HG03135 (cell line): Measurements from ENCODE around the gene STYK1.

Source experiments
- ATAC-seq: cut with Tn5 transposase; IDR thresholded peaks from one replicate; pipeline ENCODE4 v1.9.1; 2021; ENCODE audit warnings: mild to moderate bottlenecking, moderate library complexity; ENCODE audit not compliant: unreplicated experiment

The STYK1 gene, protein sequence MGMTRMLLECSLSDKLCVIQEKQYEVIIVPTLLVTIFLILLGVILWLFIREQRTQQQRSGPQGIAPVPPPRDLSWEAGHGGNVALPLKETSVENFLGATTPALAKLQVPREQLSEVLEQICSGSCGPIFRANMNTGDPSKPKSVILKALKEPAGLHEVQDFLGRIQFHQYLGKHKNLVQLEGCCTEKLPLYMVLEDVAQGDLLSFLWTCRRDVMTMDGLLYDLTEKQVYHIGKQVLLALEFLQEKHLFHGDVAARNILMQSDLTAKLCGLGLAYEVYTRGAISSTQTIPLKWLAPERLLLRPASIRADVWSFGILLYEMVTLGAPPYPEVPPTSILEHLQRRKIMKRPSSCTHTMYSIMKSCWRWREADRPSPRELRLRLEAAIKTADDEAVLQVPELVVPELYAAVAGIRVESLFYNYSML

DNA sequence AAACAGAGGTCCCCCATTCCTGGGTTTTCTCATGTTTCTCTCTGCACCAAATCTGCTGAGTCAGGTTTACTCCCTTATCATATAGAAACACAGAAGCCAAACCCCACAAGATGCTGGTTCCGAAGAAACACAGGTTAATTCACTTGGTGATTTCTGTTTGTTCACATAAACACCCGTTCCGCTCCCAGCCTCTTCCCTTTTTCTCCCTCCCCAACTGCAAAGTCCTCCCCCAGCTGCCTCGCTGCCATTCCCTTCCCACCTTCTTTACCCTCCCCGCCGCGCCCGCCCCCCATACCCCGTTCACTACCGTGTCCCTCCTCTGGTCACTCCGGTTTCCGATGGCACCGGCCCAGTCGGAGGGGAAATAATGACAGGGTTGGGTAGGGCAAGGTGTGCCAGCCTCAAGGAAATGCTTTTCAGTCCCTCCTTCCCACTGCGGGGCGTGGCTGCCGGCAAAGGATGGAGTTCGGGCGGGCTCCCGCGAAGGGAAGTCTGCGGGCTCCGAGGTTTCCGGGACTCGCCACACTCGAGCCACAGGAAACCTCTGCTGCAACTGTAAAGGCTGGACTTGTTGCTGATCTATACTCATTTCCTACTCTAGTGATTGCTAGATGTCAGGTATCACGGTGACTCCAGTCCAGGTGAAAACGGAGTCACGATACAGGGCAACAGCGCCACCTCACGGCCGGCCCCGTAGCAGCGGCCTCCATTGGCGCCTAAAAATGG lies at the start of gene STYK1:
Gene STYK1, minus strand, starts transcription at position 394 of the 726 bp plus-strand sequence. CDS start 39,434 bp downstream, outside the sequence.
- ATAC-seq, result peak; percentile 72

DNA sequence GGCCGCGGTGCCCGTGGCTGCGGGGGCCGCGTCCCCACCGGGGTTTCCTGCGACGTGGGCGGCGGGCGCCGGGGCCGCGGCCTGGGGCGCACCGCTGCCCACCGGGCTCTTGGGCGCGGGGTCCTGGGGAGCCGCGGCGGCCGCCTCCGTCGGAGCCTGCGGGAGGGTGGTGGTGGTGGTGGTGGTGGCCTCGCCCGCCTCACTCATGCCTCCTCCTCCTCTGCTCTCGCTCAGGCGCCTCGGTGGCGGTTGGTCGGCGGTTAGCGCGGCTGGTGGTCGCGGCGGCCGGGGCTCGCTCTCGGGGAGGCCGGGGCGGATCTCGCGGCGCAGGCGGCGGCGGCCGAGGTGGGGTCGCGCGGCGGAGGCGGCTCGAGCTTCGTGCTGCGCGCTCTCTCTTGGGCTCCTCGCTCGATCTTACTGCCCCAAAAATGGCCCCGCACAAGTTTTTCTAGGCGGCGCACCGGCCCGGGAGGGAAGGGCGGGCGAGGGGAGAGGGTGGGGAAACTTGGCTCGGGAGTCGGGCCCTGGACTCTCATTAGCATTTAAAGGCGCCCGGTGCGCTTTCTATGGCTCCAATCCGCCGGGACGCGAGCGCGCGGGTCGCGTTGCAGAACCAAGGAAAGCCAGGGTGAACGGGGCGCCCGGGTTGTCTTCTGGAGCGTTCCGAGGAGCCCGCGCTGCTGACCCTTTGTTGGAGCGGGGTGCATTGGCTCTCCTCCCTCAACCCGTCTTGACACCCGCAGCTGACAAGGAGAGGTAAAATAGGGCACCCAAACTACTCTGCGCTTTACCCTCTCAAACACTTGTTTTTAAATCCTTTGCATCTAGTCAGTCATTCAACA lies 49.3 kb upstream of the STYK1 start, which contains the start of gene YBX3:
Gene YBX3, minus strand, starts transcription at position 419 of the 842 bp plus-strand sequence. Its CDS starts 212 bp downstream, at position 207.
- ATAC-seq, result peak; percentile 35

DNA sequence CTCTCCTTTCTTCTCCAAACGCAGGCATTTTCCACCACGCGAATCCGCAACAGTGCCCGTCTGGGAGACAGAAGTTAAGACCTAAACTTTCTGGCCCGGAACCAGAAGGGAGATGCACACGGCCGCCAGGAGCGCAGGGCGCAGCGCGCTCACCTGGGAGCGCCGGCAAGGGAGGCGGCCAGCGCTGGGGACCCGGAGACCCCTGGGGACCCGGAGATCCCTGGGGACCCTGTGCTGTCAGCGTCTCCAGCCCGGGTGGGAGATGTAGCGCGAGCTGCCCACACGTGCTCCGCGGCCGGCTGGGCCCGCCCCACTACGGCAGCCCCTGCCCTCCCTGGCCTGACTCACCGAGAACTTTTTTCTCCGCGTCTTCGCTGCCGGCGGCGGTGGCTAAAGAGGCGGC lies 48.7 kb upstream of the STYK1 start:
- ATAC-seq, result peak; percentile 47

DNA sequence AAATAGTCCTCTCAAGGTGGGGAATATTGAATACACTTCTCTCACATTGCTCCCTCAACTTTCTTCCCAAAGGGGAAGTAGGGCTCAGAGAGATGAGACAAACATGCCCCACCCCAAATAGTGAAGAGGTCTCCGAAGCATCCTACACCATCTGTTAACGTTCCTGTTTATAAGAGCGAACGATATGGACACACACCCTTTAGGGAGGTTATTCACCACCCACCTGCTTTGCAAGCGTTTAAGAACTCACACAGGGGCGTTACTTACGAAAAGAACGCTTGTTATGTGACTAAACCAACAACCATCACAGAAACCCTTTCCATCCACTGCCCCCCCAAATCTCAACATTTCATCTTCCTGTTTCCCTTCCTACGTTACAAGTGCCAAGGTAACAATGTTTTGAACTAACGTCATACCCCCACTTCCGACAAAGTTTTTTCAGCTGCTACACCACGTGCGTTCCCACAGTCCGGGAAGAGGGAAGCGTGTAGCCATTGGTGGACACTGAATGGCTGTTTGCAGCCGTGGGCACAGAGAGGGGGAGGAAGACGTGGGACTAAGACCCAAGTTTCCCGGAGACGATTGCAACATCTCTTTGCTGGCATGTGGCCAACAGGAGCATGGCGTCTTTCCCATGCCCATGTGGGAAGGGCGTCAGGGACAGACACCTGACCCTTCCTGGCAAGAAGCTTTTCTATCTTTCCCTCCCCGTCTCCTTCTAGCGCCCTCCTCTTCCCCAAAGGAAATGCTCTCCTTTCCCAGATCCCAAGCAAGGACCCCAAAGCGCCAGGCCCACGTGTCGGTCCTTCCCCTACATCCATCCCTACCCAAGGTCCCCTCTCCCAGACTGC lies 48.0 kb upstream of the STYK1 start:
- ATAC-seq, result peak; percentile 36

DNA sequence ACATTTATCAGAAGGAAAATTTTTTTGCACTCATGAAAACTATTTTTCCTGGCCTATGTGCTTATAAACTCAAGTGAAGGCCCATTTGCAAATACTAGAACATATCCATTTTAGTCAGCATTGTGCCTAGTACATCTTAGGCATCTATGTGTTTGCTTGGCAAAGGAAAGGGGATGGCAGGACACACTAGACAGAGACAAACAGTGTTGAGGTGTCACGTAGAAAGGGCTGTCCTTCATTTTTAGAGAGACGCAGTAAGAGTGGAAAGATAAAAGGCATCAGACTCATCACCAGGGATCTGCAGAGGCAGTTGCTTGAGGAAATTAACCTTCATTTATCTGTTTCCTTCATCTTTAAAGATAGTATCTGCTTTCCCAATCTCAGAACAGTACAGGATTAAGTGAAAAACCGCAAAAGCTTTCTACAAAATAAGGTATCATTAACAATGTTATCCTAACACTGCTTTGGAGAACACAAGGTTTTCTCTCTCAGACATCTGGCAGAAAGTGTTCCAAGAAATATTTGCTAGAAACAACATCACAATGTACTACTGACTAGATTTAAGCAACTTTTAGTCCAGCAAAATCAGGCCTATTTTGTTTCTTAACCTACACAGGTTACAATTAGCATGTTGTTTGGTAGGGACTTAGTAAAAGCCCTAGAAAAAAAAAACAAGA lies 47.3 kb upstream of the STYK1 start:
- no peak for ATAC-seq

DNA sequence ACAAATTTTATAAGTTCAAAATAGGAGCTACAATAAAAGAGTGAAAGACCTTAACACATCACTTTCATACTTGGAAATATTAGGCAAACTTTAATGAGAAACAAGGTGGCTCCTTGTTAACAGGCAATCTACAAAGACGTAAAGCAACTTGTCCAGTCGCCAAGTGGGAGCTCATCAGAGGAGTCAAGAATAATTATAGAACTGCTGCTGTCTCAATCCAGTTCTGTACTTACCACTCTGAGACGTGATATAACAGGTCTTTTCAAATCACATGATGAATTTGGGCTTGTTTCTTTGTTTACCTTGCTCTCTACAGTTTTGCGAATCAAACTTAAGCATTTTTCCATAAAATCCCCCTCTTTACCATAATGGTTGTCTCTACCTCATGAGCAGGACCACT lies 45.6 kb upstream of the STYK1 start:
- no peak for ATAC-seq

DNA sequence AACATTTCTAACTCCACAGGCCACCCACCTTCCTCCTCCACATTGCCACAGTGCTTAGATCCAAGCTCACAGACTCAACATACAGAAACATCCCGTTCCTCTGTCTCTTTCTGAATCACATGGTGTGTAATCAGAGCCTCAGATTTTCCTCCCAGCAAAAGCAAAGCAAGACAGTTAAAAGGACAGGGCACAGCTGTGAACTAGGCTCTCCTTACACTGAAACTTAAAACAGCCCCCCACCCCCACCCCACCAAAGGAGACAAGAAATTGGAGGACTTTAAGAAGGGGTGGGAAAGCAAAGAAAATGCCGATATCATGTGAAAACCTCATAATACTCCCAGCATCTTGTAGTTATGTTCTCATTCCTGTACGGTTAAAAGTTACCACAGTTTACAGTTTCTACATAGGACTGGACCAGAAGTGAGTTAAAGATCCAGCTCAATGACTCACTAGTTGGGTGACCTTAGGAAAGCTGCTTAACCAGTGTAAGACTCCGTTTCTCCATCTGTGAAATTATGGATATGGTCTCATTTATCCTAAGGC lies 44.5 kb upstream of the STYK1 start:
- ATAC-seq, result no peak

DNA sequence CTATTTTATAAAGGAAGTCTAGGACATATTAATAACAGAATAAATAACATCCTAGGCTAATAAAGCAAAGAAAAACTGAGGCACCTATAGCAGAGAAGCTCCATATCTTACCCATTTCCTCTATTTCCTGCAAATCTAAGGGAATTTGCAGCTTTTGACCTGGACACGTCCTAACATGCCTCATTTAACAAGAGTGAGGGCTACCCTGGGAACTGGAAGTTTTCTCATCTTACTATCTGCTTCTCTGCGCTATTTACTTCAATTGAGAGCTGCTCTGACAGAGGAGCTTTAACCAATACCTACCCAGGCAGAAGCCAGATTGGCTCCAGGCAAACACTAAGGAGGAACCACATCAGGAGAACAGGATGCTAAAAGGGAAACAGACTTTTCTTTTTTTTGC lies 43.6 kb upstream of the STYK1 start:
- ATAC-seq, result no peak

DNA sequence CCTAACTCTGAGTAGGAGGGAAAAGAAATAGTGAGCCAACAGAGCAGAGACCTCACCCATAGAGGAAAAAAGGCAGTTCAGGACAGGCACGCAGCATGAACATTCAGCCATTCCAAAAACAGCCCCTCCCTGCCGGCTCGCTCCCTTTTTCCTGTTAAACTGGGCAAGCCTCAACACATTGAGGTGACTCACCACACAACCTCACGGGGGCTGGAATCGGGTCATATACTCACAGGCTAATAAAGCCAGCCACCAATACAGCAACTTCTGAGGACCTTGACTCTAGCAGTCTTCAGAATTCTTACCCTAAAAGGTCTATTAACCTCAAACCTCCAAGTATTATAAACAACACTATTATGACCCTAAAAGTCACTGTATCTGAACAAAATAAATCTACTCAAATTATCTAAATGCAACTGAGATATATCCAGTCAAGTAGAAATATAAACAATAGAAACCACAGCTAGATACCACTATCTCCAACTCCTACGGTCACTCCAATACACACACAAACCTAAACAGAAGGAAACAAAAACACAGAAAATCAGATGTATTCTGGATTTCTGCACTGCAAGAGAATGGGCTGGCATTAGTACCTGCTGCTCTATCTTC lies 43.0 kb upstream of the STYK1 start:
- no peak for ATAC-seq

DNA sequence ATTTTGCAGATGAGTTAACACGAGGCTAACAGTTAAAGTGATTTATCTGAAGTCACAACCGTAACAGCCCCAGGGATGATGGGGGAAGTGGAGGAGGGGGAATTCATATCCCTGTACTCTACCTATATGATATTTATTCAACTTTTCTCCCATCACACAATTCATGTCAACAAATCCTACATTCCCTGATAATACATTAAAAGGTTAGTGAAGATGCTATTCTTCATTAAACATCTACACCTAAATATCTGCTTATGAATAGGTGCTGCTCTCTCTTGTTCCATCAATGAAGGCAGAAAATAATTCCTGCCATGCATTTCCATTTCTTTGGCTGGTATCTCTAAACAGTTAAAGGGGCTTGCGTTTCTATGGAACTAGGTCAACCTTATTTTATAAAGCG lies 42.4 kb upstream of the STYK1 start:
- ATAC-seq, result no peak

DNA sequence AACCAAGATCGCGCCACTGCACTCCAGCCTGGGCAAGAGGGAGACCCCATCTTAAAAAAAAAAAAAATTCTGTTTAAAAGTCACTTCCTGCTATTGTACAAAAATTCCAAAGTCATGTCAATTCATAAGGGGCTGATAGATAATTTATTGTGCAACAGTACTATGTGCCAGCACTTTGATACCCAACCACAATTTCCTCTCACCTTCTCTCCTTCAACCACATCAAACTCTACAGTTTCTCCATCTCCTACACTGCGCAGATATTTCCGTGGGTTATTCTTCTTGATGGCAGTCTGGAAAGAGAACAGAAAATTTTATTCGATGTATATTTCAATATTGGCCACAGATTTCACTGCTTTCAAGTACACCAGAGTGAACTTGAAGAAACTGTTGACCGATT lies 41.6 kb upstream of the STYK1 start:
- no peak for ATAC-seq

DNA sequence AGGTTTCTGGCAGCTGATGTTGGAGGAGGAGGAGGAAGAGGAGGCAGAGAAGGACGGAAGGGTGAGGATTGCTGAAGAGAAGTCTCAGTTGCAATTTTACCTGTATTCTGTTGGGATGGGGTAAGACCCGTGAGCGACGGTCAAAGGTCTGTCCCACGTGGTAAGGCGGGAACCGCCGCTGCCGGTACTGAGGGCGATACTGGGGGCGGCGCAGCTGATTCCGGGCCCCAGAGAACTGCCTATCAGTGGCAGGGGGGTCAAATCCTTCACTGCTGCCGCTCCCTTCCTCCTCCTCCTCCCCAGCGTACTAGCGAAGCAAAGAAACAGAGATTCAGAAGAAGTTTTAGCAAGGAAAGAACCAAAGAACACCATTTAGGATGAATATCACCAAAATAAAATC lies 36.0 kb upstream of the STYK1 start:
- no peak for ATAC-seq

DNA sequence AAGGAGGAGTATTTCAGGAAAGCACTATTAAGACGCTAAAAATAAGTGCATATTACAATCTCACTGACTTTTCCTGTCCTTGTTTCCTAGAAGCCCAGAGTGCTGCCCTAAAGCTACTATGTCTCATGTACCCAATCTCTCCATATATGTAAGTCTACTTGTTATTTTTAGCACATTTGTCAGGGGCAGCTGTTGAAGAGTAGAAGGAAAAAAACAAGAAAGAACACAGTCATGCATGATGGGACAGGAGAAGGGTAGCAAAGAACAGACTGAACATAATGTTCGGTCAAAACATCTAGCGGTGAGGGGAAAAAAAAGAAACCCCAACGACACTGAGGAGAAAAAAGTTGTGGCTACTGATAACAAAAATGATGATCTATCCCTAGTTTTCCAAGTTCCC lies 35.0 kb upstream of the STYK1 start:
- ATAC-seq, result no peak

DNA sequence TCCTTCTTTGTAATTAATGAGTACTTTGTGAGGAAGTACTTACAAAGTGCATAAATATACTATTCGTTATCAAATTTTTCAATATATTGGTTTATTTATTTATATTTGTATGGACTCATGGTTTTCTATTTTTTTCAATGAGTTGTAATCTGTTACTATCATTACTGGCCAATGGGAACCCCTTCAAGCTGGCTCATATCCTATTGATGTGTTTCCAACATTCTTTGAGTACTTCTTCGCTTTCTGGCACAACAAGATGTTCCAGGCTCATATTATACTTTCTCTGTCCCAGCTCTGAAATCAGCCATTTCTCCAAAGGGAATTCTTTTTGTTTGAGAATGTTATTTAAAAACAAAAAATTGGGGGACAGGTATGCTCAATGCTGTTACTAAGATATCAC lies 31.8 kb upstream of the STYK1 start:
- ATAC-seq, result no peak

DNA sequence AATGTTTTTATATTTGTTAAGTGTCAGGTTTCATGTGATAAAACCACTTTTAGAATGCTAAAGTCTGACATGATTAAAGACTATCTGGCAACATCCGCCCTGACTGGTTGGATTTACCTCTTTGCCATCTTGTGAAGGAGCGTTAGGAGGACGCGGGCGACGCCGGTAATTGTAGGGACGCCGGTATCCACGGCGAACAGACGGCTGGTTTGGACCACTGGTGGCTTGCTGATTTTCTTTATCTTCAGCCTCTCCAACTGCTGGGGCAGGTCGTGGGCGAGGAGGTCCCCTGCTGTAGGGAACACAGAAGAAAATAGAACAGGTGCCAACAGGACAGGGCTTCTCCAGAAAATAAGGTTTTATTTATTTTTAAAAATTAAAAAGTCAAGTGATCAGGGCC lies 28.0 kb upstream of the STYK1 start:
- no peak for ATAC-seq

DNA sequence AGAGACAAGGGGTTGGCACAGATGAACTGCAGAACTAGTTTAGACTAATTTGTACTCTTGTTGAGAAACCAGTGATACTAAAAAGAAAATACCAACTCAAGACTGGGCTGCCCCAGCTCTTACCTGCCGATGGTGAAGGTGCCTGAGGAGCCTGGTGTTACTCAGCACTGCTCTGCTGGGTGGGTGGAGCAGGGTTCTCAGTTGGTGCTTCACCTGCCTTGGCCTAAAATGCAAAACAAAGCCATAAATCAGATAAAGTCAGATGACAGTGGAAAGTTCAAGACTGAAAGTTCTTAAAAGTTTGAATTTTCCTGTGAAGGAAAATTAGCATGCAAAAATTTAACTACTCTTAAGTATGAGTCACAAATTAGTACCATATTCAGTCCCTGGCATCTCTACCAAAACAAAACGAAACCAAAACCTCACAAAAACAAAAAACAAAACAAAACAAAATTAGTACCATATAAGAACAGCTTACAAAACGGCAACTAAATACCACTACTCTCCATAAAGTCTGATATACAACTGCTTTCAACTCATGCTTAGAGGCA lies 27.4 kb upstream of the STYK1 start:
- no peak for ATAC-seq

DNA sequence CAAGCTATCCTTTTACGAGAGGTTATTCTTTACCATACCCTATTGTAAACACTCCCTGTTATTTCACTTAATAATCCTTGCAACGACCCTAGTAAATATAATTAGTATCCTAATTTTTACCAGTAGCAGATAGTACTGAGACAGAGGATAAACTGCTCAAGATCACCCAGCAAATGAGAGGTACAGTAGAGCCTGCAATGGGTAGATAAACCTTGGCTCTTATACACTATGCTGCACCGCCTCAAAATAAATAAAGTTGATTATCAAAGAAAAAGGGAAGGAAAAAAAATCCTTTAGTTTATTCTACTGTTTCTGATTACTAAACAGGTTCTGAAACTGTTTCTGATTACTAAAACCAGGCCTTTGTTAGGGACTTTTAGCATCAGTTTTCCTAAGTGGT lies 26.7 kb upstream of the STYK1 start:
- ATAC-seq, result no peak

DNA sequence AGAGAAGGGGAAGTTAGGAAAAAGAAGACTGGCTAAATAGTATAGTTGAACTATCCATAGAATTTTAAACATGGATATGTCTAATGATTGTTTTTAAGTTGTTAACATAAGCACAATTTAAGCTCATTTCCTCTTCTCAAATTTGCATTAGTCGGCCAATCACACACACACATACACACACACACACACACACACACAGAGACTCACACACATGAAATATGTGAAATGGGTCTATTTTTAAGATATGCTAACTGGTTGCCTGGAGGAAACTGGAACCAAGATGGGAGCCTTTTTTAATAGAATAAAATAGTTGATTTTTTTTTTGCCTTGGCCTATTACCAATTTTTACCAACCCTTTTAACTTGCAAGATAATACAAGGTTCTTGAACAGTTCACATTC lies 24.0 kb upstream of the STYK1 start:
- ATAC-seq, result no peak

DNA sequence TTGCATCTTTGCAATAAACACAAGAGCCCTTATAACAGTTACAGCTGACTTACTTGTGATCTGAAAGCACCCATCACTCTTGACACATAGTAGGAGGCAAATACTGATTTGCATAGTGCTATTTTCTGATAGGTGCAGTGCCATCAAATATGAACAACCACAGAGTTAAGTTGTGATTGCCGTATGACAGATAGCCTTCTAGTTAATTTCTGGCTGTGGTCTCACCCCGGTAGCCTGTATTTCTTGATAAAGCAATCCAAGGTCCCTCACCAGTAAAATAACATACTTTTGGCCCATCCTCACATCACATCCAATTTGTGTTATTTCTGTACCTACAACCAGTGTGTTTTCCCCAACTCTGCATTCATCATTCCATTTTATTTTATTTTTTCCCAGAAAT lies 23.3 kb upstream of the STYK1 start:
- no peak for ATAC-seq
